Measurements from ENCODE around the gene SPRR2F. TPM values are rescaled to one million over a fixed set of nuclear protein-coding genes. Genes with fewer than 3 reads are reported as not detected.

The SPRR2F gene
- total RNA-seq, 1 experiment from 2014 or later, result not detected

DNA sequence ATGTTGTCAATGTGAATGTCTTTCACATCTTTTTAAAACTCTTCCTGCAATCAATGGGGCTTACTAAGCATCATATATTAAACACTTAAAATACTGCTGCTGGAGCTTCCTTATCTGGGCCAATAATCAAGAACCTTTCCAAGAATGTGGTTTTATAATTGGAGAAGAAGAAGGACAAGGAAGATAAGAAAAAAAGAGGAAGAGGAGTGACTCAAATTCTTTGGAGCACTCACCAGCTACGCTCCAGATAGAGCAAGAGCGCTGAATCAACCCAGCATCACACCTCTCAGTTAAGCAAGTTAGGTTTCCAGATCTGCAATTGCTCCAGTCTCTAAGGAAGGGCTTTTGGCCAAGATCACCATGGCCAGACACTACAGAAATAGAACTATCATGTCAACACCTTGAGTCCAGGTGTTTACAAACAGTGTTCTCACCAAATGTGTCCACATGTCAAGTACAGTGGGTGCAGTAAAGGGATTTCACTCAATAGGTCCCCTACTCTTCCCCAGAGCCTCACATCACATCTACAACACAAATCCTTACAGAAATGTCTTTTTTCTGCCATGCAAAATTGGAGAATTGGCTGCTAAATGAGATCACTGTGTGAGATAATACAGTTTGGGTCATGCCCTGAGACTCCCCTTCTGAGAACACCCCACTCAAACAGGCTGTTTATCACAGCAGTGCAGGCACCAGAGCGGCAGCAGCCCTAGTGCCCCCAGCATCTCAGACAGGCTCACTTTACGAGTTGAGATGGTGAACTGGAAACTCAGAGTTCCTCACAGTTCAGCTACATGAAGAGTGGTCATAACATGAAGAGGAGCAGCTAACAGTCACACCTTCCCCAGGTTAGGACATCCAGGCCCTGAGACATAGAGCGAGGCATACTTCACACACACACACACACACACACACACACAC is 40.2 kb downstream of the SPRR2F start:
- no peak for DNase-seq (ENCODE audit: low read depth)

DNA sequence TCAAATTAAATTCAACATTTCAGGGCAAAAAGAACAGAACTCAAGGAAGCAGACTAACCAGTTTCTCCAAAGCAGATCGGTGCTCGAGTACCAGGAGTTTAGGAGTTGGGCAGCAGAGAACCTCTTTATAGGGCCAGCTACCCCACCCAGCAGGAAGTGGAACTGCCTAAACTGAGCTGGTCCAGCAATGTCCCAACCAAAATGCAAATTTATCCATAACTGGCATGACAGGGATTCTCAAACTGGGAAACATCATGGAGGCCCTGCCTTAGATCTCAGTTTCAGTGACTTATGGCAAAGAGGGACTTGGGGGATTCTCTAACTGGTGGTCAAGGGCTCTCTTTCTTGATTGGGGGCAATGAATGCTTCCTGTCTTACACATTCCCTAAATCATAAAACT is 41.8 kb downstream of the SPRR2F start, which contains the start of gene SPRR2B:
Gene SPRR2B (minus strand): TSS at position 101 of the 400 bp plus-strand sequence. CDS start 772 bp downstream, outside the sequence.
- DNase-seq (ENCODE audit: low read depth), result no peak

DNA sequence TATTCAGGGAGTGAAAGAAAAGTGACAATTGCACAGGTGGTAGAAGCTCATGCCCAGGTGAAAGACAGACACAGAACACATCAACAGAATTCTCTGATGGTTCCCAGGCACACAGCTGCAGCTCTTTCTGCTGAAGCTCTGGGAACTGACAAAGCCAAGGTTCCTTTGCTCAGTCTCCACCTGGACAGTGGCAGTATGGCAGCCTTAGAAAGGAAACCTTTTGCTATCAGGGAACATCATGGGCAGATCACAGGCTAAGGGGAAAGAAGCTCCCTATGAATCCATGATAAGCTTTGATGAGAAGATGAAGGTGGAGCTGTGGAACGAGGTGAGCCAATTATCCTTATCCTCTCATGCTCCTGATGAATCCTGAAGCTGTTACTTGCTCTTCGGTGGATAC is 43.1 kb downstream of the SPRR2F start:
- DNase-seq (ENCODE audit: low read depth), result no peak

Other genes with a start within 250 kb of the SPRR2F start
- gene SMCP, start 235.2 kb downstream of the SPRR2F start, total RNA-seq (2014; rRNA removed; shearing (Covaris generic)), result not detected in 2 replicates
- gene IVL, start 205.0 kb downstream of the SPRR2F start, total RNA-seq (2014; rRNA removed; shearing (Covaris generic)), result 0.06 TPM in 1 of 2 replicates, not detected in the other
- gene SPRR5, start 166.3 kb downstream of the SPRR2F start, total RNA-seq (2014; rRNA removed; shearing (Covaris generic)), result not detected in 2 replicates
- gene SPRR4, start 142.9 kb downstream of the SPRR2F start, total RNA-seq (2014; rRNA removed; shearing (Covaris generic)), result not detected in 2 replicates
- not detected in 2 replicates for gene SPRR1A, start 129.4 kb downstream of the SPRR2F start, total RNA-seq (2014; rRNA removed; shearing (Covaris generic))
- not detected in 2 replicates for gene SPRR3, start 111.8 kb downstream of the SPRR2F start, total RNA-seq (2014; rRNA removed; shearing (Covaris generic))
- not detected in 2 replicates for gene SPRR1B, start 82.3 kb downstream of the SPRR2F start, total RNA-seq (2014; rRNA removed; shearing (Covaris generic))
- gene SPRR2D, start 72.4 kb downstream of the SPRR2F start, total RNA-seq (2014; rRNA removed; shearing (Covaris generic)), result not detected in 2 replicates
- gene SPRR2A, start 56.0 kb downstream of the SPRR2F start, total RNA-seq (2014; rRNA removed; shearing (Covaris generic)), result not detected in 2 replicates
- gene SPRR2B, start 41.9 kb downstream of the SPRR2F start, total RNA-seq (2014; rRNA removed; shearing (Covaris generic)), result not detected in 2 replicates
- not detected in 2 replicates for gene SPRR2E, start 19.0 kb downstream of the SPRR2F start, total RNA-seq (2014; rRNA removed; shearing (Covaris generic))
- gene SPRR2G, start 37.4 kb upstream of the SPRR2F start, total RNA-seq (2014; rRNA removed; shearing (Covaris generic)), result not detected in 2 replicates
- gene LELP1, start 89.9 kb upstream of the SPRR2F start, total RNA-seq (2014; rRNA removed; shearing (Covaris generic)), result not detected in 2 replicates
- gene PRR9, start 104.1 kb upstream of the SPRR2F start, total RNA-seq (2014; rRNA removed; shearing (Covaris generic)), result 0.11 TPM in 1 of 2 replicates, not detected in the other
- gene LORICRIN, start 146.2 kb upstream of the SPRR2F start, total RNA-seq (2014; rRNA removed; shearing (Covaris generic)), result not detected in 2 replicates
- gene PGLYRP3, start 199.4 kb upstream of the SPRR2F start, total RNA-seq (2014; rRNA removed; shearing (Covaris generic)), result not detected in 2 replicates
- not detected in 2 replicates for gene PGLYRP4, start 235.3 kb upstream of the SPRR2F start, total RNA-seq (2014; rRNA removed; shearing (Covaris generic))
- gene S100A9, start 244.3 kb upstream of the SPRR2F start, total RNA-seq (2014; rRNA removed; shearing (Covaris generic)), result not detected in 2 replicates